ENCODE measurements around the gene GNAZ.
"Not testable (repeated sequence)": the region's sequence is repeated elsewhere in the genome, so short reads cannot be mapped to it uniquely, and the experiment has no call there.

Gene GNAZ

DNA sequence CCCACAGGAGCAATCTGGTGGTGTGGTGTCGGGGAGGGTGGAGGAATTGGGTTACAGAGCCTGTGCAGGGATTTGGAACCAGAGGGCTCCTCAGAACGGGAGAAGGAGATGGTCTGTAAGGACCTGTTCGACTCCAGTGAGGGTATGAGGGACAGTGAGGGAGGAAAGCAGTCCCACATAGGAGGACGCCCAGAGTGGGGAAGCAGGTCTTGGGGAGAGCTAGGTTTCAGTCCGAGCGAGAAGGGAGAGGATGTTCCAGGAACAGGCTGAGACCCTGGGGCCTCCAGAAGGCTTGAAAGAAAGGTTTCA, 32.0 kb upstream of the GNAZ start:
- in situ Hi-C loops (cut with HindIII; ENCODE audit: low pct_ligation_motif_present, low pct_unique_long_range_greater_than_20kb, low sequenced_read_pairs) = no loop called here
- no peak for DNase-seq

DNA sequence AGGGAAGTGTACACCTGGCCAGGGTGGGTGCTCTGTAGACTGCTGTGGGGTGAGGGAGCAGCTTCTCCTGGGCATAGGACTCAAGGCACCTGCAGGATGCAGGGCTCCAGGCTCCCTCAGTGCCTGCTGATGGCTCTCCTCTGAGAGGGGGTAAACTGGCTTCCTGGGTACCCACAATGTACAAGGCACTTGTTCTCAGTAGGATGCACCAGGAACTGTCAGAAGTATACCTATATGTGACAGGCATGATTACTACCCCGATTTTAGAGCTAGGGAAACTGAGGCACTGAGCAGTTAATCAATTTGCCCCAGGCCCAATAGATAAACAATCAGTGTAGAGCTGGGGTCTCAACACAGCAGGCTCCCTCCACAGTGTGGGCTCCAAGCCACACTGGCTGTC, 31.4 kb upstream of the GNAZ start:
- DNase-seq = no peak
- in situ Hi-C loops (cut with HindIII; ENCODE audit: low pct_ligation_motif_present, low pct_unique_long_range_greater_than_20kb, low sequenced_read_pairs) = no loop called here

DNA sequence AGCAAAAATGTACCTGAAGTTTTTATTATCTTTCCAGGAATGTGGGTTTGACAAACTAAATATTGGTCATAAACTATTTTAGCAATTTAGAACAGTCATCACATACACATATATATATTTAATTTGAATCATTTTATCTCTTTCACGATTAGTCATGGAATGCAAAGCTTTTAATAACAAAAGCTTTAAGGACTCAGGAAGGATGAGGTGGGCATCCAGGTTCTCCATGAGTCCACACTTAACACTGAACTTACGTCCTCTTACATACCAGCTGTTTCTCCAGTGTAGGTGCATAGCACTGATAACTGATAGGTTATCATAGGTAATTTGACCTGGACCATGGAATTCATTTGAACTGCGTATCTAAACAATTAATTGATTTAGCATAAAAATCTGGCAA, 28.1 kb upstream of the GNAZ start:
- no peak for DNase-seq
- in situ Hi-C loops (cut with HindIII; ENCODE audit: low pct_ligation_motif_present, low pct_unique_long_range_greater_than_20kb, low sequenced_read_pairs) = no loop called here

DNA sequence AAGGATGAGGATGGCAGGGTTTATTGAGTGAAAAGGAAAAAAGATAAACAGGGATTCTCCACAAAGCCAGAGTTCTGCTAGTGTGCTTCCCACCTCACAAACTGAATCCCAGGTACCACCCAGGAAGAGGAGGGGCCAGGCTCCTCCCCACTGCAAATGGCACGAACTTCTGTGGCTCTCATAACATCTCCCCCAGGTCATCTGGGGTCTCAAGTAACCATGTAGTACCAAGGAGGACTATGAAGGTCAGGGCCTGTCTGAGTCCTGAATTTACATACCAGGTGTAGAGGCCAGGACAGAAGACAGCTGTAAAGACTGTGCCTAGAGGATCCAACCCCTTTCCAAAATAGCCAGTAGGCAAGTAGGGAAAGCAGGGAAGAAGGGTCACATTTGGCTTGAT, 25.7 kb upstream of the GNAZ start:
- no peak for DNase-seq
- in situ Hi-C loops (cut with HindIII; ENCODE audit: low pct_ligation_motif_present, low pct_unique_long_range_greater_than_20kb, low sequenced_read_pairs) = no loop called here

DNA sequence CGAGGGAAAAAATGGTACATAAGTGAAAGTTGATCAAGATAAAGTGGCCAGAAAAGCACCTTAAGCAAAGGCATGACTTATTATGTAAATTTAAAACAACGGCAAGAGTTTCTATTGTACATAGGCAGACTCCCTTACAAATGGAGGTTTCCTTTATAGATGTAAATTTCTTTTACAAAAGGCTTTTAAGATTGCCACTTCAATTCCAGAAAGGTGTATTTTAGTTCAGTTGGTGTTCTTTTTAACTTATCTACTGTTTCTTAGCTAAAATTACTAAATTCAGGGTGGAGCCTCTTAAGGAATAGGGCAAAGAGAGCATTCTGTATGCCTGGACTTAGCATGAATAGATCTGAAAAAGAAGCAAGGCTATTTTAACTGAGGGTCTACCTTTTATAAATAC, 24.9 kb upstream of the GNAZ start:
- in situ Hi-C loops (cut with HindIII; ENCODE audit: low pct_ligation_motif_present, low pct_unique_long_range_greater_than_20kb, low sequenced_read_pairs) = no loop called here
- DNase-seq = no peak

DNA sequence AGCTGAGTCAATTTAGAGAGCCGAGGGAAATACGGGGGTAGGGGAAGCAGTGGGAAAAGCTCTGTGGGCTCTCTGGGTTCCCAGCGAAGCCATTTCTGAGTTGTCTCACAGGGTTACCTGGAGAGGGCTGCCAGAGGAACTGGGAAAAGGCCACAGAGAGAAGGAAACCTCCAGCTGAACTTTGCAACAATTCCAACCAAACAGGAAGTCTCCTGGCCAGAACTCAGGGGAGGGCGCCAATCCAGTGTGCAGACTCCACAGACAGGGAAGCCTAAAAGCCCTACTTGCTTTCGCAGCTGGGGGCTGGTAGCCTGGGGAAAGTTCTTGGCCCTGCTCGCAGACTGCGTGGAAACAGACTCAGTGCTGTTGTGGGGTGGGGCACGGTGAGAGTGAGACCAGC, 23.1 kb upstream of the GNAZ start:
- no peak for DNase-seq
- in situ Hi-C loops (cut with HindIII; ENCODE audit: low pct_ligation_motif_present, low pct_unique_long_range_greater_than_20kb, low sequenced_read_pairs) = no loop called here

DNA sequence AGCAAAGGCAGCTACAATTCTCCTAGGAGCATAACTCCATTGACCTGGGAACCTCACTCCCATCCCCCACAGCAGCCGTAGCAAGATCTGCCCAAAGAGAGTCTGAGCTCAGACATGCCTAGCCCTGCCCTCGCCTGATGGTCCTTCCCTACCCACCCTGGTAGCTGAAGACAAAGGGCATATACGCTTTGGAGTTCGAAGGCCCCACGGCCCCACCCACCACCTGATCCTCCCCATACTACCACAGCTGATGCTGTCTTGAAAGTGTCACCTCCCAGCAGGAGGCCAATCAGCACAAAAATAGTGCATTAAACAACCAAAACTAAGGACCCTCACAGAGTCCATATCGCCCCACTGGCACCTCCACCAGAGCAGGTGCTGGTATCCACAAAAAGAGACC, 22.6 kb upstream of the GNAZ start:
- in situ Hi-C loops (cut with HindIII; ENCODE audit: low pct_ligation_motif_present, low pct_unique_long_range_greater_than_20kb, low sequenced_read_pairs) = no loop called here
- no peak for DNase-seq

DNA sequence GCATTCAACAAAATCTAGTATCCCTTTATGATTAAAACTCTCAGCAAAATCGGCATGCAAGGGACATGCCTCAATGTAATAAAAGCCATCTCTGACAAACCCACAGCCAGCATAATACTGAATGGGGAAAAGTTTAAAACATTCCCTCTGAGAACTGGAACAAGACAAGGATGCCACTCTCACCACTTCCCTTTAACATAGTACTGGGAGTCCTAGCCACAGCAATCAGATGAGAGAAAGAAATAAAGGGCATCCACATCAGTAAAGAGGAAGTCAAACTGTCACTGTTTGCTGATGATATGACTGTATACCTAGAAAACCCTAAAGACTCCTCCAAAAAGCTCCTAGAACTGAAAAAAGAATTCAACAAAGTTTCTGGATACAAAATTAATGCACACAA, 19.8 kb upstream of the GNAZ start:
- in situ Hi-C loops (cut with HindIII; ENCODE audit: low pct_ligation_motif_present, low pct_unique_long_range_greater_than_20kb, low sequenced_read_pairs); DNase-seq: not testable (repeated sequence)

DNA sequence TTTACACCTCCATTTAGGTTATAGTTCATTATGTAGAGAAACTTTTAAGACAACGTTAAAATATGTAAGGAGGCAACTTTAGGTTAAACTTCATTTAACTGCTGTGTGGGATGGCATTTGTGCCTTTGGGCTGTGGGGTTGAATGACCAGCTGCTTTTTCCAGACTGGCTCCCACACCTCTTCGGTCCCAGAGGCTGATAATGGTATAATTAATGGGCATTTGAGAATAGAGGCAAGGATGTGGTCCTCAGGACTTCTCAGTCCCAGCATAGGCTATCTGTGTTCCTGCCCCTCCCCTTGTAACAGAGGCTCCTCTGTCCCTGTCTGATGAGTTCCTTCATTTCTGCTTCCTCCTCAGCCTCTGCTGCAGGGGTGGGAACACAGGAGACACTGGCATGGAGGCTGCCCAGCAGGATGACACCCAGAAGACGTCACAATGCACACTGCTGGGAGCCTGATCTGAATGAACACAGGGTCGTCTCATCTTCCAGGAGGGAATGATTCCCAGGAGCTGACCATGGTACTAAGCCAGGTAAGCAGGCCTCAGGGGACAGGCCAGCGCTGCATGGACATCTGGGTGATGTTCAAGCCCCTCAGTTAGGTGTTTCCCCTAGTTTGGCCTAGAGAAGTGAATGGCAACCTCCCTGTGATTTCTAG, 17.1 kb upstream of the GNAZ start:
- DNase-seq = no peak
- in situ Hi-C loops (cut with HindIII; ENCODE audit: low pct_ligation_motif_present, low pct_unique_long_range_greater_than_20kb, low sequenced_read_pairs) = no loop called here

DNA sequence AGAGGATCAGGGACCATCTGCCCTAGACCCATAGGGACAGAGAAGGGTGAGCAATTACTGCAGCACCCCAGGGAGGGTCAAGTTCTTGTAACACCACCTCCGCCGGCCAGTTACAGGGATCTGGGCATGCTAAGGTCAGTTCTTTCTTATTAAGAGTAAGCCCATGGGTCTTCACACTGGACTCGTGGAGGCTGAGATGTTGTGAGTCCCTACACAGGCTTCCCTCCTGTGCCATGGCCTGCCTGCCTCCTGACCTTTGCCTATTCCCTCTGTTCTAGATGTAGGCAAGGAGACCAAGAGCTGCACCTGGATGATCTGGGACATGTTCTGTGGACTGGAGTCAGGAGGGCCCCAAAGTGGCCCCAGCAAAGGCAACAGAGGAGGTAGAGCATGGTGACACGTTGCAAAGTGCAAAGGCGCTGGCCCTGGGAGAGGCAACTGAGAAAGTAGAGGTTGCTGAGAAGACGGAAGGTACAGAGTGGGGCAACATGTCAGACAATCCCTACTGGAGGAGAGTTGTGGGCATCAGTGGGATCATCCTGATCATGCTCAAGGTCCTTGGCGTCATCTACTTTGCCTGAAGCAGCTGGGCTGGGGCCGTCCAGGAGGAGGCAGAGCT, 16.3 kb upstream of the GNAZ start:
- DNase-seq = no peak
- in situ Hi-C loops (cut with HindIII; ENCODE audit: low pct_ligation_motif_present, low pct_unique_long_range_greater_than_20kb, low sequenced_read_pairs) = no loop called here

DNA sequence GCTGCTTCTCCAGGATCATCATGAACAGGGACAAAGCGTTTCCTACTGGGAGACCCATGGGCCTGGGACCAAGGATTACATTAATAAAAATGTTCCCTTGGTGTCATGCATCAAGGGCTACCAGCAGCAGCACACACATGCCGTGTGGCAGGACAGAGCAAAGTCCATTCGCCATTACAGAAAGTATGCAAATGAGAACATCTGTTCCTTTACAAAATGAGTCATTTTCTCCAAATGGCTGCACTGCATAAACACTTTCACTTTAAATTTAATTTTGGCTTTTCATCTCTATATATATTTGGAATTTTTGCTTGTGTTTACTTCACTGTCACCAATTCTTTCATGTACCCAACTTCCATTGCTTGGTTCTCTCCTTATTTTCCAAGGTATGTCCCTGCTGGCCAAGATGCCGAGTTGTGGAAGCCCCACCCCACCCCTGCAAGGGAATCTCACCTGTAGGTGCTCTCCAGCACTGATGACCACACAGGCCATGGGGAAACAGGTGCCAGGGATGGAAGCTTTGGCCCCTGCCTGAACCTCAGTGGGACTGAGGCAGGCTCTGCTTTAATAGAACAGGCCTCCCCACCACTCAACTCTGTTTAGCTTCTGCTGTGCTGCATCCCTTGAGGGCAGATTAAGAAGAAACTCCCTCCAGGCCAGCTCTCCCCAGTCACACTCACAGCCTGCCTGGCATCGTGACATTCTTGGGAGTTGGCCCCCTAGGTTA, 15.6 kb upstream of the GNAZ start:
- in situ Hi-C loops (cut with HindIII; ENCODE audit: low pct_ligation_motif_present, low pct_unique_long_range_greater_than_20kb, low sequenced_read_pairs) = no loop called here
- no peak for DNase-seq

DNA sequence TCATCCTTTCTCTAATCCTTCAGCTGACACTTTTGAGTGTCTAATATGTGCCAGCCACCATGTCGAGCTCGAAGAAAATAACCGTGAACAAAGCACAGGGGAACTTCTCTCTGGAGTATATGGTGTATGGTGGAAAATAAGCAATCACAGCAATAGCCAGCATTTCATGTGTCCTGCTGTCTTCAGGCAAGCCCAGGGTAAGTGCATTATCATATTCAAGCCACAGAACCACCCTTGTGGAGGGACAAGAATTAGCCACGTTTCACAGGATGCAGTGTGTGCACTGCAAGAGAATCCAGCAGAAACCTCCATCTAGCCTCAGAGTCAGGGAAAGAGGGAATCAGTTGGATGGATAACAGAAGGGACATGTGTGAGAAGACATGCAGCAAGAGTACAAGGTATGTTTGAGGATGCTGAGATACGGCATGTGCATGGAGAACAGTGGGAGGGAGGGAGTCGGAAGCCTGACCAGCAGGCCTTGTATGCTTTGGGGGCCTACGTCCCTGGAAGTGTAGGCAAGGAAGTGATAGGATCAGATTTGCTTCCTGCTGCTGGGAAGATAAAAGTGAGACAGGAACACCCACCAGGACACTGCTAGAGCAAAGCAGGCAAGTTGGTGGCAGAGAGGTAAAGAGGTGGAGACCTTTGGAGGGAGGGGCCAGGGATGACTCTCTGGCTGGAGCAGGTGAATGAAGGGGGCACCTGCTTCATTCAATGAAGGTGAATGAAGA, 14.7 kb upstream of the GNAZ start:
- in situ Hi-C loops (cut with HindIII; ENCODE audit: low pct_ligation_motif_present, low pct_unique_long_range_greater_than_20kb, low sequenced_read_pairs) = no loop called here
- no peak for DNase-seq

DNA sequence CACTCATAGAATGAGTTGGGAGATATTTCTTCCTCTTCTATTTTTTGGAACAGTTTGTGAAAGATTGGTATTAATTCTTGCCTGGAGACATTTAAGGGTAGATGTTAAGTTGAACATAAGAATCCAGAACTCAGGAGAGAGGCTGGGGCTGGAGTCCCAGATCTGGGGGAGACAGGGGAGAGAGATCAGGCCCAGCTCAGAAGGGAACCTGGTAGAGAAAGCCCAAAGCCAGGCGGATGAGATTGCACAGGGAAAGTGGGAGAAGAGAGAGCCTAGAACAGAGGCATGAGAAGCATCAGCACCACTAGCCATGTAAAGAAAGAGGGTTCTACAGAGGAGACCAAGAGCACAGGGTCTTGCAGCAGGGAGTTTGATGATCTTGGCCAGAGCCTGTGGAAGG, 13.0 kb upstream of the GNAZ start:
- in situ Hi-C loops (cut with HindIII; ENCODE audit: low pct_ligation_motif_present, low pct_unique_long_range_greater_than_20kb, low sequenced_read_pairs) = no loop called here
- no peak for DNase-seq

DNA sequence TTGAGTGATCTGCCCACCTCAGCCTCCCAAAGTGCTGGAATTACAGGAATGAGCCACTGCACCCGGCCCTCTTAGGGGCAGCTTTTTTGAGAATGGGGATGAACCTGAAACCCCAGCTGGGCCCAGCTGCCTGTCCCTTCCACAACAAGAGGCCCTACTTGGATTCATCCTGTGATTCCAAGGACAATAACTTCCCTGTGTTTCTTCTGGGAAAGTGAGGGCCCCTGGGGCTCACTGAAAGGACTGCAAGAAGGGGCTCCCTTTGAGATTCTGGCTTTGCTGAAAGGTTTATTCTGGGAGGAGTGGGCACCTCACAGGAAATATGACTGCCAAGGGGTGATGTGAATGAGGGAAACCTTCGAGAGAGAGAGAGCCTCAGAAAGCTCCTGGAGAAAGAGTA, 12.3 kb upstream of the GNAZ start:
- in situ Hi-C loops (cut with HindIII; ENCODE audit: low pct_ligation_motif_present, low pct_unique_long_range_greater_than_20kb, low sequenced_read_pairs) = no loop called here
- DNase-seq = no peak

DNA sequence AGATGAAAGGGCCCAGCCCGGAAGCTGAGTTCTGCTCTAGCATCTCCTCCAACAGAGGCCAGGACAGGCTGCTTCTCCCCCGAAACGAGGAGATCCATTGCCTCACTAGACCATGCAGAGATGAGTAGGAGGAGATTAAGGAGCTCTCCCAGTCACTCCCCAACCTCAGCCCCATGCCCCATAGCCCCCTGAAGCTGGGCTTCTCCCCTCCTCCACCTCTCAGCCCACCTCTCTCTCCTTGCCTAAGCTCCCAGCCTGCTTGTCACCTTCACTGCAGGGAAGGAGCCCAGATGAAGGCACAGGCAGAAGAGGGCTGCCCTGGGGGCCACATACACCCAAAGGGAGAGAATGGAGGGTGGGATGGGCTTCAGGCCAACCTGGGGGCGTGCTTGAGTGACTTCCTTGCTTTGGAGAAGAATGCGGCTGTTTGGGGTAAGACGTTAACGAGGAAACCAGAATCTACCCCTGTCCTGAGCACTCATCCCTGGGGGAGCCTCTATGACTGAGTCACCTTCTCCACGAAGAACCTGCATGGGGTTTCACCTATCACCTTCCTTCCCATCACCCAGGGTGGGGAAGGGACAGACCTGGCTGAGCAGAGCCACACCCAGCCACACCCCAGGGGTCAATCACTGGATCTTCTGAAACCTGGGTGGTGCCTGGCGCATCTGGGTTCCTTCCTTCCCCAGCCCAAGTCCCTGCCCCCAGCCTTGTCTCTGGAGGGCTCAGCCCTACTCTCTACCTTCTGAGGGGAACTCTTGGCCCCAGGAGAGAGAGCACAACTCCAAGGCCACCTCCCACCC, 11.6 kb upstream of the GNAZ start:
- in situ Hi-C loops (cut with HindIII; ENCODE audit: low pct_ligation_motif_present, low pct_unique_long_range_greater_than_20kb, low sequenced_read_pairs) = no loop called here
- no peak for DNase-seq

DNA sequence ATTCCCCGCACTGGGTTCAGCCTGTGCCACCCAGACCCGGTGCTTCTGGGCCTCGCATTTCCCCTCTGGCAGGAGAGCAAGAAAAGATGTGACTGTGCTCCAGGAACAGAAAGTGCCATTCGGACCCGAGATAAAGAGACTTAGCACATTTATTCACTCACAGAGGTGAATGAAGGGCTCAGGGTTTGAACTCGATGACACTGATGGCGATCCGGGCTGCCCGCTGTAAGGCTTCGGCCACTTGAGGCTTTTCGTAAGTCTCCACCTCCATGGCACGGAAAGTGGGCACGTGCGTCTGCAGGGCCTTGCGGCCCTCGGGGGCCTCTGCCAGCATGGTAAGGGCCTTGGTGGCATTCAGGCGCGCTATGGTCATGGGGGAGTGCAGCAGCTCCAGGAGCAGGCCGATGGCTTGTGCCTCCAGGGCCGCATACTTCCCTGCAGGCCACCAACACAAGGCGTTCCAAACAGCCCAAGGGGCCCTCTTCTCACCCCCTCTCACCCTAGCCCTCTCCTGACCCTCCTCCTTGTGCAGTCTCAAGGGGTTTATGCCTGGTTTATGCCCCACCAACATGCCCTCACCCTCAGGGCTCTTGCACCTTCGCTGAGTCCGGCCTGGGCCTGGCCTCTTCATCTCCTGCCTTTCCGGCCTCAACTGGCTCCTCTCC, 10.9 kb upstream of the GNAZ start:
- no peak for DNase-seq
- in situ Hi-C loops (cut with HindIII; ENCODE audit: low pct_ligation_motif_present, low pct_unique_long_range_greater_than_20kb, low sequenced_read_pairs) = no loop called here

DNA sequence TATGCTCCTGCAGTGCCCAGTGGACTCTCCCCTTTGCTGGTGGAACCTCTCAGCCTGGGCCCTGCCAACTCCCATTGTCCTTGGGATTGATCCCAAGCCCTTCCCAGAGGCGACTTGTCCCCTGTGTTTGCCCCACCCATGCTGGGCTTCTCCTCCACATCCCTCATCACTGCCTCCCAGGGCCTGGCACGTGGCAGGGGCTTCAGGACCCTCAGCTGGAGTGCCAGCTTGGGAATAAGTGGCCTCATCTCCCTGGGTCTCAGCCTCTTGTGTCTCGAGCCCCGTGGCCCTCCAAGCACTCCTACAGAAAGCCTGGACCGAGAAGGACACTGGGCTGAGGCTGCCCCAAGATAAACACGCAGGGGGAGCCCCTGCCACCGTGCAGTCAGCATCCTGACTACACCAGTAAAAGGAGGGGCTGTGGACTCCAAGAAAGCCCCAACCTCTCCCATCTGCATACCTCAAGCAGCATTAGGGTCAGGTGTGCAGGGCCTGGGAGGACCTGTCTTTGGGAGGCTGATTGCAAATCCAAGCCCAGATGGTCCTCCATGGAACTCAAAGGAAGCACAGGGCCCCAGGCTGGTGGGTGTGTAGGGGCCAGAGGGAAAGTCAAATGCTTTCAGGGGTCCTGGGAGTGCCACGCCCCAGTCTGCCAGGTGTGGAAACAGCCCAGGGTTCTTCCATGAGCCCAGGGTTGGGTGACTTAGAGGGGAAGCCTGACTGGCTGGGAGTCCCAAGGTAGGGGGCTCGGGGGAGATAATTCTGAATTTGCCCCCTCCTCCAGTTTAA, 9.5 kb upstream of the GNAZ start:
- no peak for DNase-seq
- in situ Hi-C loops (cut with HindIII; ENCODE audit: low pct_ligation_motif_present, low pct_unique_long_range_greater_than_20kb, low sequenced_read_pairs) = no loop called here

Data from ACHN (cell line).